Uterus (tissue), 2 donors: ENCODE data around the gene DTD2.

Experiments used
- POLR2A ChIP-seq, 2 donors: fragments of 450-650 bp; IDR thresholded peaks; one replicate each; pipeline ENCODE4 v1.6.1; 2016; ENCODE audit warnings: antibody characterized with exemption in 2 of 2, mild to moderate bottlenecking in 1 of 2, moderate library complexity in 1 of 2
- TF ChIP-seq, protein P1 (sequence below), 4 experiments: fragments of 200-600 bp in 2 of 4; fragments of 450-650 bp in 2 of 4; sonication (generic) in 2 of 4; IDR thresholded peaks; one replicate each; pipeline ENCODE4 v1.5.1; 2016 to 2019; ENCODE audit warnings: antibody characterized with exemption in 4 of 4, mild to moderate bottlenecking in 2 of 4, moderate library complexity in 1 of 4

- TF ChIP-seq, protein P1, sequence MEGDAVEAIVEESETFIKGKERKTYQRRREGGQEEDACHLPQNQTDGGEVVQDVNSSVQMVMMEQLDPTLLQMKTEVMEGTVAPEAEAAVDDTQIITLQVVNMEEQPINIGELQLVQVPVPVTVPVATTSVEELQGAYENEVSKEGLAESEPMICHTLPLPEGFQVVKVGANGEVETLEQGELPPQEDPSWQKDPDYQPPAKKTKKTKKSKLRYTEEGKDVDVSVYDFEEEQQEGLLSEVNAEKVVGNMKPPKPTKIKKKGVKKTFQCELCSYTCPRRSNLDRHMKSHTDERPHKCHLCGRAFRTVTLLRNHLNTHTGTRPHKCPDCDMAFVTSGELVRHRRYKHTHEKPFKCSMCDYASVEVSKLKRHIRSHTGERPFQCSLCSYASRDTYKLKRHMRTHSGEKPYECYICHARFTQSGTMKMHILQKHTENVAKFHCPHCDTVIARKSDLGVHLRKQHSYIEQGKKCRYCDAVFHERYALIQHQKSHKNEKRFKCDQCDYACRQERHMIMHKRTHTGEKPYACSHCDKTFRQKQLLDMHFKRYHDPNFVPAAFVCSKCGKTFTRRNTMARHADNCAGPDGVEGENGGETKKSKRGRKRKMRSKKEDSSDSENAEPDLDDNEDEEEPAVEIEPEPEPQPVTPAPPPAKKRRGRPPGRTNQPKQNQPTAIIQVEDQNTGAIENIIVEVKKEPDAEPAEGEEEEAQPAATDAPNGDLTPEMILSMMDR (IDR thresholded peaks at IDR 0.05) = no peak
- TF ChIP-seq POLR2A (IDR thresholded peaks at IDR 0.05) = no peak
Measured at GRCh38 chr14:31421200-31421599, 36.1 kb downstream of the DTD2 start.
